Chondrocyte (in vitro differentiated cells): ENCODE measurements around the gene LSM12. TPM values are rescaled to one million over a fixed set of nuclear protein-coding genes. Genes with fewer than 3 reads are reported as not detected.

Source experiments
- DNase-seq: peaks from one replicate; pipeline ENCODE4 v3.0.0; 2021; ENCODE audit warnings: mixed read lengths, low spot score
- H3K27ac Mint-ChIP-seq: one replicate; pipeline ENCODE4 v1.8.0; 2021; ENCODE audit warnings: mild to moderate bottlenecking, moderate library complexity, mixed read lengths; ENCODE audit not compliant: unreplicated experiment
- H3K27me3 Mint-ChIP-seq: 2 replicates; pipeline ENCODE4 v1.8.0; 2021; ENCODE audit warnings: low read depth, mixed read lengths
- H3K36me3 Mint-ChIP-seq: 2 replicates; pipeline ENCODE4 v1.8.0; 2021; ENCODE audit warnings: low read depth, mixed read lengths
- H3K4me1 Mint-ChIP-seq: 2 replicates; pipeline ENCODE4 v1.8.0; 2021; ENCODE audit warnings: low read depth, mild to moderate bottlenecking, mixed read lengths
- H3K4me3 Mint-ChIP-seq: one replicate; pipeline ENCODE4 v1.8.0; 2021; ENCODE audit warnings: mild to moderate bottlenecking, moderate library complexity, mixed read lengths; ENCODE audit not compliant: unreplicated experiment
- H3K9me3 Mint-ChIP-seq: 2 replicates; pipeline ENCODE4 v1.8.0; 2021; ENCODE audit warnings: low read depth, mixed read lengths
- total RNA-seq: library from RNA; stranded (reverse); gene quantifications from 3 replicates; pipeline ENCODE4 v1.2.1, GENCODE V29; 2021
- TF ChIP-seq, protein P1 (sequence below): fragments of 200-600 bp; sonication (generic); IDR thresholded peaks from 2 replicates; pipeline ENCODE4 v1.5.0; 2021; ENCODE audit warnings: antibody characterized with exemption, mild to moderate bottlenecking, moderate library complexity

Gene LSM12
- total RNA-seq, 1 donor from 2014 or later: 48.3 TPM

DNA sequence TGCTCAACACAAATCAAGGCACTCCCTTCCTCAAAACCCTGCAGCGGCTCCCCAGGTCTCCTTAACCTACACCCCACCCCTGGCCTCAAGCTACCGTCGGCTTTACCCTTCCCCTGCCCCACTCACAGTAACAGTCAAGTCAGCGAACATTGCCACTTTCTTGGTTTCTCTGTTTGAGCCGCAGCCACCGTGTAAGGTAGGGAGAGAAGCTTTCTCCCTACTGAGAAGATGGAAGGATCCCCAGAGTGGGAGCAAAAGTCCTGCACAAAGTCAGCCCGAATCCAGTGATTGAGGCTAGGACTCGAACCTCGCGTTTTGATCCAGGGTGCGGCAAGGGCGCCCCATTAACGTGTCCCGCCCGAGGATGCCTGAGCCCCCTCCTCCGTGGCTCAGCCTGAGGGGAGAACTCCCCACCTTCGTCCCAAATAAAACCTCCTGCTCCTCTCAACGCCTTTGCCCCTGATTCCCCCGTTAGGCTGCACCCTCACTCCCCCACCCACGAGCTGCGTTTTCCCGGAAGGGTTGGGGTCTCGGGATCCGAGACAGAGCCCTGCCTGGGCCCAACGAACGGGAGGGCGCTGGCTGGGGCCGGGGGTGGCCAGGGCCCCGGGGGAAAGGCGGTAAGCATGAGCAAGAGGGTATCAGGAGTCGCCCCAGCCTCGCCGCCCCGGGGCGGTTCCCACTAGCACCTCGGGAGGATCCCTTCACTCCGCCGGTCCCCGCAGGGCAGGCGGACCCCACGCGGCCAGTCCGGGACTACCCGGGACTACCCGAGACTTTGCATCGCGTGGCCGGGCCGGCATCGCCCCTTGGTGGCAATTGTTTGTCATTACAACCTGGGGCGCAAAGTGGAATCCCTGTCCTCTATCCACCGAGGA is 72.0 kb downstream of the LSM12 start:
- H3K4me3 Mint-ChIP-seq: peak overlapping the region; percentile 49

DNA sequence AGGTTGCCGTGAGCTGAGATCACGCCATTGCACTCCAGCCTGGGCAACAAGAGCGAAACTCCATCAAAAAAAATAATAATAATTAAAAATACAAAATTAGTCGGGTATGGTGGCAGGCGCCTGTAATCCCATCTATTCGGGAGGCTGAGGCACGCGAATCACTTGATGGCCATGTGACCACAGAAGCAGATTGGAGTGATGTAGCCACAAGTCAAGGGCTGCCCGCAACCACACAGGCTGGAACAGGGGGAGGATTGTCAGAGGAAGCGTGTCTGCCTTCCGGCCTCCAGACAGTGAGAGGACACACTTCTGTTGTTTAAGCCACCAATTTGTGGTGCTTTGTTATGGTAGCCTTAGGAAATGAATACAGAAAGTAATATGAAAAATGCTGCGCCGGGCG is 73.8 kb downstream of the LSM12 start:
- TF ChIP-seq, protein P1, sequence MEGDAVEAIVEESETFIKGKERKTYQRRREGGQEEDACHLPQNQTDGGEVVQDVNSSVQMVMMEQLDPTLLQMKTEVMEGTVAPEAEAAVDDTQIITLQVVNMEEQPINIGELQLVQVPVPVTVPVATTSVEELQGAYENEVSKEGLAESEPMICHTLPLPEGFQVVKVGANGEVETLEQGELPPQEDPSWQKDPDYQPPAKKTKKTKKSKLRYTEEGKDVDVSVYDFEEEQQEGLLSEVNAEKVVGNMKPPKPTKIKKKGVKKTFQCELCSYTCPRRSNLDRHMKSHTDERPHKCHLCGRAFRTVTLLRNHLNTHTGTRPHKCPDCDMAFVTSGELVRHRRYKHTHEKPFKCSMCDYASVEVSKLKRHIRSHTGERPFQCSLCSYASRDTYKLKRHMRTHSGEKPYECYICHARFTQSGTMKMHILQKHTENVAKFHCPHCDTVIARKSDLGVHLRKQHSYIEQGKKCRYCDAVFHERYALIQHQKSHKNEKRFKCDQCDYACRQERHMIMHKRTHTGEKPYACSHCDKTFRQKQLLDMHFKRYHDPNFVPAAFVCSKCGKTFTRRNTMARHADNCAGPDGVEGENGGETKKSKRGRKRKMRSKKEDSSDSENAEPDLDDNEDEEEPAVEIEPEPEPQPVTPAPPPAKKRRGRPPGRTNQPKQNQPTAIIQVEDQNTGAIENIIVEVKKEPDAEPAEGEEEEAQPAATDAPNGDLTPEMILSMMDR: no peak
- Mint-ChIP-seq H3K4me3 (no peak overlapping the region), H3K4me1 (no peaks in the 10 kb centered on the region), H3K36me3 (no peaks in the 10 kb centered on the region), H3K27me3 (peaks cover 12% of the 10 kb centered on the region), H3K27ac (no peak overlapping the region), H3K9me3 (no peaks in the 10 kb centered on the region)
- peak; percentile 36 for DNase-seq

More for the DNA sequence above, 72.0 kb downstream of the LSM12 start:
- Mint-ChIP-seq H3K36me3 (no peaks in the 10 kb centered on the region), H3K27ac (no peak overlapping the region), H3K4me1 (no peaks in the 10 kb centered on the region), H3K9me3 (no peaks in the 10 kb centered on the region), H3K27me3 (peaks cover 7% of the 10 kb centered on the region)
- DNase-seq: peak; percentile 94
- TF ChIP-seq, protein P1: peak; percentile 95

DNA sequence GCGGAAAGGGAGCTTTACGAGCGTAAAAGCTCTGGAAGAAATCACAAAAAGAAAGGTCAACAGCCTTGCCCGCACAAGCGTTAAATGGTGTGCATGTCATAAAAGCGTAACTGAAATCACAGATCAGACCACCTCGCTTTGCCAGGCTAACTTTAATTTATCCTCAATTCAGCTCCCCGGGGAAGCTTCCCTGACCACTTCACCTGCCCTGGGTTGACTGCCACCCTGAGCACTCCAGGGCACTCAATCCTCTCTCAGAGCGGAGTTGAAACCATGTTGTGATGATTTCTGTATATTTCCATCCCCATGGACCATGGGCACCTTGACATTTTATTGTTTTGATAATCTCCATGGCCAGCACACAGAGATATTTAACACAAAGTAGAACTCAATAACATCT is 78.2 kb downstream of the LSM12 start:
- Mint-ChIP-seq H3K9me3 (no peaks in the 10 kb centered on the region), H3K36me3 (no peaks in the 10 kb centered on the region), H3K4me3 (no peak overlapping the region), H3K4me1 (no peaks in the 10 kb centered on the region), H3K27ac (no peak overlapping the region), H3K27me3 (peaks cover 10% of the 10 kb centered on the region)
- TF ChIP-seq, protein P1: no peak
- DNase-seq: peak; percentile 28

DNA sequence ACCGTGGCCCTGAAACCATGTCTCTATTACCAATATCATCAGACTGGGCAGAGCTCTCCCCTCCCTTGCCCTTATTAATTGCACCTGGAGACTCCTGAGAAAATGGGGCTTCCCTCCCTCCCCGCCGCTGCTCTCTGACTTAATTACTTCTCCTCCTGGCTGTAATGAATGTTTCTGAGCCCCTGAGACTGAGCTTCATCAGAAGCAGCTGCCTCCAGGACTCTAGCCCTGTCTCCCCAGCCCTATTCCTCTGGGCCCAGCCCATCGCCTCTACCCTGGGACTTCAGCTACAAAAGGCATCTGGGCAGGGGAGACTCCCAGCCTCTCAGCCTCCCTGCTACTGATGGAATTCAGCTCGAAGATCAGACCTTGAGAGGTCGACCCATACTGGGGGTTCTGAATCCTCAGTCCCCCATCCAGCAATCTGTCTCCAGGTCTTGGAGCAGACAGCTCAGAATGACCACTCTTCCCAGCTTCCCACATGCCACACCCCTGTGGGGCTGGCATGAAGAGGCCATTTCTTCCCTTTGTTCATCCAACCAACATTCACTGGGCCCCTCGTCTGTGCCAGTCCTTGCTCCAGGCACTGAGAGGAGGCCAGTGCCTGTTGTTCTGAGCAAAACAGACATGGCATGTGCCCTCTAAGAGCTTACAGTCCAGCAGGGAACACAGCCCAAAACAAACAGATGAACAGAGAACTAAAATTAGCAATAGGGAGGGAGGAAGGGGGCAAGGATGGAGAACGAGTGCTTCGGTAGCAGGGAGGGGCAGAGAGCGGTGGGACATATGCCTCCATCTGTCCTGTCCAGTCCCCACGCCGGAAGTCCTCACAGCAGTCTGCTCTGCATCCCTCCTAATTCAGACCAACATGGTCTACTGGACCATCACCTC is 79.1 kb downstream of the LSM12 start:
- H3K9me3 Mint-ChIP-seq: no peaks in the 10 kb centered on the region
- H3K4me3 Mint-ChIP-seq: no peak overlapping the region
- H3K27ac Mint-ChIP-seq: no peak overlapping the region
- peaks cover 18% of the 10 kb centered on the region for H3K27me3 Mint-ChIP-seq
- TF ChIP-seq, protein P1: no peak
- DNase-seq: peak; percentile 40
- no peaks in the 10 kb centered on the region for H3K4me1 Mint-ChIP-seq
- H3K36me3 Mint-ChIP-seq: no peaks in the 10 kb centered on the region
